ENCODE measurements around the gene GABARAPL1. TPM values are rescaled to one million over a fixed set of nuclear protein-coding genes. Genes with fewer than 3 reads are reported as not detected.

GABARAPL1 gene
- total RNA-seq, 1 donor = 65.9 TPM

GRCh38 chr12:10260927-10261326 is 48.2 kb downstream of the GABARAPL1 start:
- Histone ChIP-seq H3K27me3 (ENCODE audit: insufficient read depth, low read length) (no peaks in the 10 kb centered on the region), H3K9me3 (ENCODE audit: low read depth, low read length) (no peaks in the 10 kb centered on the region), H3K4me2 (ENCODE audit: insufficient read depth, low read length) (no peak overlapping the region), H3K4me1 (ENCODE audit: insufficient read depth, low read length) (no peaks in the 10 kb centered on the region), H4K20me1 (ENCODE audit: insufficient read depth, low read length) (no peaks in the 10 kb centered on the region), H3K27ac (ENCODE audit: low read depth, low read length) (no peak overlapping the region), H3K4me3 (ENCODE audit: insufficient read depth, low read length) (no peak overlapping the region), H3K36me3 (ENCODE audit: insufficient read depth, low read length) (no peaks in the 10 kb centered on the region), H2AFZ (ENCODE audit: low read length) (no peak overlapping the region), H3K79me2 (ENCODE audit: insufficient read depth, low read length) (no peaks in the 10 kb centered on the region)
- TF ChIP-seq, protein P1, sequence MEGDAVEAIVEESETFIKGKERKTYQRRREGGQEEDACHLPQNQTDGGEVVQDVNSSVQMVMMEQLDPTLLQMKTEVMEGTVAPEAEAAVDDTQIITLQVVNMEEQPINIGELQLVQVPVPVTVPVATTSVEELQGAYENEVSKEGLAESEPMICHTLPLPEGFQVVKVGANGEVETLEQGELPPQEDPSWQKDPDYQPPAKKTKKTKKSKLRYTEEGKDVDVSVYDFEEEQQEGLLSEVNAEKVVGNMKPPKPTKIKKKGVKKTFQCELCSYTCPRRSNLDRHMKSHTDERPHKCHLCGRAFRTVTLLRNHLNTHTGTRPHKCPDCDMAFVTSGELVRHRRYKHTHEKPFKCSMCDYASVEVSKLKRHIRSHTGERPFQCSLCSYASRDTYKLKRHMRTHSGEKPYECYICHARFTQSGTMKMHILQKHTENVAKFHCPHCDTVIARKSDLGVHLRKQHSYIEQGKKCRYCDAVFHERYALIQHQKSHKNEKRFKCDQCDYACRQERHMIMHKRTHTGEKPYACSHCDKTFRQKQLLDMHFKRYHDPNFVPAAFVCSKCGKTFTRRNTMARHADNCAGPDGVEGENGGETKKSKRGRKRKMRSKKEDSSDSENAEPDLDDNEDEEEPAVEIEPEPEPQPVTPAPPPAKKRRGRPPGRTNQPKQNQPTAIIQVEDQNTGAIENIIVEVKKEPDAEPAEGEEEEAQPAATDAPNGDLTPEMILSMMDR (IDR thresholded peaks at IDR 0.05; ENCODE audit: extremely low read depth, low read depth, low read length) = no peak
- no peak for DNase-seq (ENCODE audit: insufficient read length, low spot score, missing footprints)

DNA sequence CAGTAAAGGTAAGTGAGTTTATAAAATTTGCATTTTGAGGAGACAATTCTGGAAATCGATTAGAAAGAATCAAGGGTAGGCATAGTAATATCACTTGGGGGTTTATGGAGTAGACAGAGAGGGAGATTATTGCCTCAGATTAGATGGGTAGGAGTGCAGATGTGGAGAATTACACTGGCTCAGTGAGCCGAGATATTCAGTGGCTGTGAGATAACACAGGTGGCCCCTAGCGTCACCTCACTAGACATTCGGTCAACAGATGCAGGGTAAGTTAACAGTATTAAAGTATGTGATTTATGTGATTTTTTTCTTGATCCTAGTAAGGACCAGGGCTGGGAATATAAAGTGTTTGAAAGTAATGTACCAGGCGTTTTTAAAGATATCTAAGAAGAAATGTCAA is 55.4 kb downstream of the GABARAPL1 start:
- H3K36me3 ChIP-seq (ENCODE audit: insufficient read depth, low read length) = no peaks in the 10 kb centered on the region
- no peaks in the 10 kb centered on the region for H3K27me3 ChIP-seq (ENCODE audit: insufficient read depth, low read length)
- H3K79me2 ChIP-seq (ENCODE audit: insufficient read depth, low read length) = no peaks in the 10 kb centered on the region
- no peak overlapping the region for H3K27ac ChIP-seq (ENCODE audit: low read depth, low read length)
- no peaks in the 10 kb centered on the region for H3K9me3 ChIP-seq (ENCODE audit: low read depth, low read length)
- DNase-seq (ENCODE audit: insufficient read length, low spot score, missing footprints) = no peak
- H3K4me3 ChIP-seq (ENCODE audit: insufficient read depth, low read length) = no peak overlapping the region
- no peak overlapping the region for H3K4me2 ChIP-seq (ENCODE audit: insufficient read depth, low read length)
- no peaks in the 10 kb centered on the region for H3K4me1 ChIP-seq (ENCODE audit: insufficient read depth, low read length)
- H4K20me1 ChIP-seq (ENCODE audit: insufficient read depth, low read length) = no peaks in the 10 kb centered on the region
- H2AFZ ChIP-seq (ENCODE audit: low read length) = no peak overlapping the region
- TF ChIP-seq, protein P1 (IDR thresholded peaks at IDR 0.05; ENCODE audit: extremely low read depth, low read depth, low read length) = no peak

DNA sequence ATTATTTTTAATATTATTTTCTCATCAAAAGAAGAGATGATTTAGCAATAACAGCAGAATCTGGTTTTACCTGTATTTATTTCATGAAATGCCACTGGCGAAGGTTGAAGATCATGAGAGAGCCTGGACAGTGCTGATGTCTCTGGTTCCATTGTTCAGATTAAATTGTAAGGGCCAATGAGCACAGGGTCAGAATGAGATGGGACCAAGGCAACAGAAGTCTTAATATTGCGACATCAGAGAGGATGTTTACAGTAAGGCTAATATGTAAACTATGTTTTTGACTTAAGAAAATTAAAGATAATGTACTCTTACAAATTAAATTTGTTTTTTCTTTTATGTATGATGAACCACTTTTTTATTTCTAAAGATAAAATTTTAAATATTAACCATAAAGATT is 59.8 kb downstream of the GABARAPL1 start:
- Histone ChIP-seq H2AFZ (ENCODE audit: low read length) (no peak overlapping the region), H3K27ac (ENCODE audit: low read depth, low read length) (no peak overlapping the region), H3K27me3 (ENCODE audit: insufficient read depth, low read length) (no peaks in the 10 kb centered on the region), H3K36me3 (ENCODE audit: insufficient read depth, low read length) (no peaks in the 10 kb centered on the region), H3K4me1 (ENCODE audit: insufficient read depth, low read length) (no peaks in the 10 kb centered on the region), H3K4me3 (ENCODE audit: insufficient read depth, low read length) (no peak overlapping the region), H4K20me1 (ENCODE audit: insufficient read depth, low read length) (no peaks in the 10 kb centered on the region), H3K9me3 (ENCODE audit: low read depth, low read length) (no peaks in the 10 kb centered on the region), H3K79me2 (ENCODE audit: insufficient read depth, low read length) (no peaks in the 10 kb centered on the region), H3K4me2 (ENCODE audit: insufficient read depth, low read length) (no peak overlapping the region)
- DNase-seq (ENCODE audit: insufficient read length, low spot score, missing footprints) = no peak
- TF ChIP-seq, protein P1 (IDR thresholded peaks at IDR 0.05; ENCODE audit: extremely low read depth, low read depth, low read length) = no peak

Other genes starting within 250 kb of the GABARAPL1 start
- 0.29 and 0.72 TPM in 2 replicates for gene CLEC12A, start 241.5 kb upstream of the GABARAPL1 start, total RNA-seq
- not detected in 2 replicates for gene CLEC1B, start 213.8 kb upstream of the GABARAPL1 start, total RNA-seq
- gene CLEC12B, start 202.2 kb upstream of the GABARAPL1 start, total RNA-seq = not detected in 2 replicates
- gene CLEC9A, start 182.2 kb upstream of the GABARAPL1 start, total RNA-seq = not detected in 2 replicates
- gene CLEC1A, start 113.9 kb upstream of the GABARAPL1 start, total RNA-seq = under 0.01 TPM in 1 of 2 replicates, not detected in the other
- gene CLEC7A, start 82.7 kb upstream of the GABARAPL1 start, total RNA-seq = under 0.01 and 0.36 TPM in 2 replicates
- under 0.01 and 0.29 TPM in 2 replicates for gene OLR1, start 40.7 kb upstream of the GABARAPL1 start, total RNA-seq
- not detected in 2 replicates for gene TMEM52B, start 33.8 kb upstream of the GABARAPL1 start, total RNA-seq
- 0.29 and 0.36 TPM in 2 replicates for gene KLRD1, start 95.0 kb downstream of the GABARAPL1 start, total RNA-seq
- gene KLRK1, start 177.2 kb downstream of the GABARAPL1 start, total RNA-seq = under 0.01 TPM in 1 of 2 replicates, not detected in the other
- not detected in 2 replicates for gene KLRC4, start 196.9 kb downstream of the GABARAPL1 start, total RNA-seq
- gene KLRC3, start 207.7 kb downstream of the GABARAPL1 start, total RNA-seq = 0.72 TPM in 1 of 2 replicates, not detected in the other
- gene KLRC2, start 223.1 kb downstream of the GABARAPL1 start, total RNA-seq = 0.36 and 0.88 TPM in 2 replicates
- not detected in 2 replicates for gene KLRC1, start 240.5 kb downstream of the GABARAPL1 start, total RNA-seq